DMS153 treated with DMSO at 0.1 percent for 48 hours (cell line): Measurements from ENCODE around the gene CAP1.
"Not testable (repeated sequence)": the region's sequence is repeated elsewhere in the genome, so short reads cannot be mapped to it uniquely, and the experiment has no call there.

Source experiments
- DNase-seq: peaks from one replicate; lab custom pipeline; 2025; ENCODE audit not compliant: unreplicated experiment; lab: John Stamatoyannopoulos, UW

The CAP1 gene

DNA sequence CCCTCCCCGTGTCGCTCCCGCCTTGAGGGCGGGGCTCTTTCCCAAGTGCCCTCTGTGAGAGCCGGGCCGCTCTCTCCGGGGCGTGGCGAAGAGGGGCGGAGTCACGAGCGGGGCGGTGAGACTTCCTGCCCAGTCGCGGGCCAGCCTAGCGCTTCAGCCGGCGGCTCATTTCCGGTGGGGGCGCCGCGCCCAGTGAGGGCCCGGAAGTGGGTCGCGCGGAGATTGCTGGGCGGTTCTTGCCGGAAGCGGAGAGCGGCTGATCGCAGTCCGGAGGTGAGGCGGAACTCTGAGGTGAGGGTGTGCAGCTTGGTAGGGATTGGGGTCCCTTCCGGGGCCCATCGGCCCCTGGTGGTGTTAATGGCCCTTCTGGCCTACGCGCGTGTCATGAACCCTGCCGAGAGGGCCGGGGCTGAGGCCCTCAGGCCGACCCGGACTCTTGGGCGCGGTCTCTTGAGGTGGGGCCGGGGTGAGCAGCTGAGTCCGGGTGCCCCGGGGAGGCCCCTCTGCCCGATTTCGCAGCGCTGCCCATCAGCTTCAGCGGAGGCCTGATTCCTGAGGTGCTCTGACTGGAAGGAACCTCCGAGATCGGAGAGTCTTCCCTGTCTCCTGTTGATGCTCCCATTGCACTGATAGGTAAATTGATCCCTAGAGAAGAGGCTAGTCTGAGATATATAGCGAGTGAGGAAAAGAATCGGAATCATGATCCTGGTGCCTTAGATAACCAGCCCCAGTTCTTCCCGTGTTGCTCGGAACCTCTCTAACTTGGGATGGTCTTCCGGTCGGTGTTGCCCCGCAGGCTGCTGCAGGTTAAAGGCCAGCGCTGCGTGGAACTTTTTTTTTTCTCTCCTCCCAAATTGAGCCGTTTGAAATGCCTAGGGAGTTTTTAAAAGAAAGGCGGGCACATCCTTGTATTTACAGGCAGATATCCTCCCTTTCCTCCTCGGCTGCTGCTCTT is at the start of gene CAP1:
Gene CAP1 (plus strand): TSS at position 219 of the 955 bp plus-strand sequence. CDS start 18,618 bp downstream, outside the sequence.
- DNase-seq, result peak; percentile 100

- DNase-seq, result no peak
Observed at GRCh38 chr1:39992234-39992633, 48.3 kb upstream of the CAP1 start.

DNA sequence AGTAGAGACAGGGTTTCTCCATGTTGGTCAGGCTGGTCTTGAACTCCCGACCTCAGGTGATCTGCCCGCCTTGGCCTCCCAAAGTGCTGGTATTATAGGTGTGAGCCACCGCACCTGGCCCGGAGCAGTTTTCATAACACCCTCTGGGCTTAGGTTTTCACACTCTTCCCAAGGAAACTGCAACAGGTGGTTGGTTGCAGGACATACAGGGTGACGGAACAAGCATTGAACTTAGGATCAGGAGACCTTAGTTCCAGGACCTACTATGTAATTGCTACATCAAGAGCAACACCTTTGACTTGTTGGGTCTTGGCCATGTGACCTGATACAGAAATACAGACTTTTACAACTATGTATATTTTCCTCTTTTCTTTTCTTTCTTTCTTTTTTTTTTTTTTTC is 47.6 kb upstream of the CAP1 start:
- DNase-seq, result no peak

DNA sequence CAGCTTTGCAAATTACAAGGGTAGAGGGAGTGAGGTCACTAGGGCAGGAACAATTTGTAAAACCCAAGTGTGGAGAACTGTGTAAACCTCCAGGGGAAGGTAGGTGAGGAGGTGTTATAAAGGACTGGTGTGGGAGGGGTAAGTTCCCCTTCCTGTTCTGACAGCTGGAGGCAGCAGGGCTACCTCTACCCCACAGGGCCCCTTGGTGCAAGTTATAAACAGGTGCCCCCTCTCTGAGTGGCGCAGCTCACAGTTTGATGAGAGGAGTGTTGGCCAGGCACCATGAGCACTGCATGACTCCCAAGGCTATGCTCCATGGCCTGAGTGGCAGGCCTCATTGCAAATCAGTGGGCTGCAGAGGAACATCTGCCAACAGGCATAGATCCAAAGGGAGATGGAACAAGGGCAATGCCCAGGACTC is 44.5 kb upstream of the CAP1 start:
- no peak for DNase-seq

DNA sequence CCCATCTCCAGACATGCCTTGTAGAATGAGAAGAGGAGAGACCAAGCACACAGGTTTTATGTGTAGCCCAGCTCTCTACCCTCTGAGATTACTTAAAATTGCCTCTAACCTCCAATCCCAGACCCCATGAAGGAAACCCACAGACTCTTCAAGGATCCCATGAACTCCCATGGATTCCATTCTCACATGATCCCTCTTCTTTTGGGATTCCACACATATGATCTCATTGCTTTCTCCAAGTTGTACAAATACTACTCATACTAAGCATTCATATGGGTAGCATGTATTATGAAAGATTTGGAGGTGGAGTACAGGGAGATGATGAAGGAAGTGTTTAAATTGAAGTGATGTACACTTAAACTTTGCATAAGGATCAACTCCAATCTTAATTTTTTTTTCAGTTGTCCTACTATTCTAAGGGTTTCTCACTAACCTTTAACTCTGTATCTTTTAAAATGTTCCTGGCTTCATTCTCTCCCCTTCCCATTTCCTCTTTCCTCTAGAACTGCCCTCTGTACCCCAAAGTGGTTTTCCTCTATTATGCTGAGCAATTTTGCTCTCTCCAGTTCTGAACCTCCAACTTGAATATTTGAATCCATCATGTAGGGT is 44.0 kb upstream of the CAP1 start:
- no peak for DNase-seq

DNA sequence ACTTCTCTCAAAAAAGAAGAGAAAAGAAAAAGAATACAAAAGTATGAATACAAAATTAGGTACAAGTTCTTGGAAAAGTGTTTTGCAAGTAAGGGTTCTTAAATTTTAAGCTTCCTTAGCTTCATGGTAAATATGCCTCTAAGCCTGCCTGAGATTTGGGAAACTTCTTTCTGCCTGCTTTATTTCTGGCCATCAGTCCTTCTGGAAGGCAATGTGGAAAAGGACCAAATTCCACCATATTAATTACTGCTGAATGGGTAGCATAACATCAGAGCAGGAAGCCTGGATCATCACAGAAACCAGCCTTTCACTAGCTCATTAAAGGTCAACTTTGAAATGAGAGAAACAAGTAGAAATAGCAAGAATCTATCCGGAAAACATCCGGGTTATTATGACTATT is 39.1 kb upstream of the CAP1 start:
- no peak for DNase-seq

- no peak for DNase-seq
Observed at GRCh38 chr1:40003156-40004093, 37.1 kb upstream of the CAP1 start.

GRCh38 chr1:40004857-40005256 is 35.7 kb upstream of the CAP1 start:
- no peak for DNase-seq

- DNase-seq, result not testable (repeated sequence)
Observed at GRCh38 chr1:40007481-40008034, 33.0 kb upstream of the CAP1 start.

GRCh38 chr1:40011198-40011597 is 29.3 kb upstream of the CAP1 start:
- no peak for DNase-seq

DNA sequence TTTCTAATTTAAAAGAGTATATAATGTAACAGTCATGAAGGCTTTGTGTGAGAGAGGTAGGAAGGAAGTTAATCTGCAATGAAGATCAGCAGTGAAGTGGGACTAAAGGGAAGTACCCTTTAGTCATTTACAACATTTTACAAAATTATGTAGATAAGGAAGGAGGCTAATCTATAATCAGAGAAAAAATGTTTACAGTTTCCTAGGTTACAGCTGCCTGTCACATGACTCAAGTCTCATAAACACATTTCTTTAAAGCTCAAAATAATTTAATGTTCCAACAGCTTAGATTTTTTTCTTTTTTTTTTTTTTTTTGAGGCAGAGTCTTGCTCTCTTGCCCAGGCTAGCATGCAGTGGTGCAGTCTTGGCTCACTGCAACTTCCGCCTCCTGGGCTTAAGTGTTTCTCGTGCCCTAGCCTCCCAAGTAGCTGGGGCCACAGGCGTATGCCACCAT is 26.2 kb upstream of the CAP1 start:
- no peak for DNase-seq

- no peak for DNase-seq
Observed at GRCh38 chr1:40014812-40015594, 25.5 kb upstream of the CAP1 start.

DNA sequence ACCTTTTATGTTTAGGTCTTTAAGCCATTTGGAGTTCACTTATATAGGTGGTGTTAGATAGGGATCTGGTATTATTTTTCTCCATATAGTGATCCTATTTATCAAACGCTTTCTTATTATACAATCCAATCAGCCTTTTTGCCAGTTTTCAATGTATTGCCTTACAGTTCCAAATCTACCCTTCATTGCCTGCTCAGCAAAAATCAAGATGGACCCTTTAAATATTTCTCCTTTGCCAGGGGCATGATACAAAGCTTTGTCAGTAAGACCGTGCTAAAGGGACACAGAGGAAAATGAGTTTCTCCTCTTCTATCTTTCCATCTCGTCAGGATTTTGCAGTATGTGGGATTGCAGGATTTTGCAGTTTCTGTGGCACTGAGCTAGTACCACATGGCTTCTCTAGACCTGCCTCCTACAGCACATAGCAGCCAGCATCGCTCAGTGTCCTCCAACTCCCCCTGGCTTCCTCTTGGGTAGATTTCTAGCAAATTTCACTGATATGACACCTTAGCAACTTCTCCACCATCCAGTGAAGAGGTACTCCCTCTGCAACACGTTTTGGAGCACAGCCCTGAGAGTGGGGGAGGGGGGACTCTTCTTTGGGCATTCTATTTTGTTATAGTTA is 22.5 kb upstream of the CAP1 start:
- no peak for DNase-seq

DNA sequence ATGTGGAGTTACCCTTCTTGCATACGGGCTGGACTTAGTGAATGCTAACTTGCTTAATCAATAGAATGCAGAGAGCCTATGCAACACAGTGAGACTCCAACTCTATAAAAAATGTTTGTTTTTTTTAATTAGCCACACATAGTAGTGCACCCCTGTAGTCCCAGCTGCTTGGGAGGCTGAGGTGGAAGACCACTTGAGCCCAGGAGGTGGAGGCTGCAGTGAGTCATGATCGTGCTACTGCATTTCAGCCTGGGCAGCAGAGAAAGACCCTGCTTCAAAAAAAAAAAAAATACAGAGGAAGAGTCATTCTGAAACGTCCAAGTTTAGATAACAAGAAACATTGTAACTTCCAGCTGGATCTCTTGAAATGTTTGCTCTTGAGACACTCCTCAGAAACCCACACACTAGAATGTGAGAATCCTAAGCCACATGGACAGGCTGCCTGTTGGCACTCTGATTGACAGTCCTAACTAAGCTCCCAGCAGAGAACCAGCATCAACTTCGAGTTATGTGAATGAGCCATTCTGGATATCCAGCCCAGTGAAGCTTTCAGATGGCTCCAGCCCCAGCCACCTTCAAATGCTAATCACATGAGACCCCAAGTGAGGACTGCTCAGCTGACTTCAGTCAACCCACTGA is 20.0 kb upstream of the CAP1 start:
- no peak for DNase-seq

DNA sequence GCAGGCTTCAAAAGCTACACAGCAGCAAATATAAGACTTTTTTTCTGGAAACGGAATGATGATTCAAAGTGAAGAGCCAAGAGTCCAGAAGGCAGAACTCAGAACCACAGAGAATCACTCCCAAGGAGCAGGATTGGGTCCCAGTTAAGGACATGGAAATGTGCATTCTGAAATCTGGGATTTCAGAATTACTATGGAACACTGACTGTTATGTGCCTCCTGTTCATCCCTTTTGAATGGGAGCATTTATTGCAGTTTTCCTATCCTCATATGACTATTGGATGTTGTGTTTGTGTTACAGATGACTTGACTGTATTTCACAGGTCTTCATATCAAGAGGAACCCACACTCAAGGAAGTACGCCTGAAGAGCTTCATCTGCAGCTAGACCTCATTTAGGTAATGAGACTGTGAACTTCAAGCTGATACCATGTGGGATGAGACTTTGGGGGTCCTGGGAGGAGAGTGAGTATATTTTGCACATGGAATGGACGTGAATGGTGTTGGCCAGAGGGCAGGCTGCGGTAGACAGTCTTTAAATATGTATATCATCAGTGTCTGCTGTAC is 17.1 kb upstream of the CAP1 start:
- no peak for DNase-seq

GRCh38 chr1:40024671-40025070 is 15.9 kb upstream of the CAP1 start:
- no peak for DNase-seq

GRCh38 chr1:40027647-40028046 is 12.9 kb upstream of the CAP1 start:
- no peak for DNase-seq

GRCh38 chr1:40029608-40030007 is 10.9 kb upstream of the CAP1 start:
- no peak for DNase-seq
